DOHH2 (cell line): ENCODE results near the gene MYO5C.

Experiments
- CTCF ChIP-seq: fragments of 200-600 bp; sonication (generic); IDR thresholded peaks from one replicate; pipeline ENCODE4 v1.5.1; 2014; ENCODE audit warnings: antibody characterized with exemption, mild to moderate bottlenecking, low read depth, low read length; ENCODE audit not compliant: poor library complexity, severe bottlenecking
- EZH2phosphoT487 ChIP-seq: fragments of 200-600 bp; sonication (generic); IDR thresholded peaks from 2 replicates; pipeline ENCODE4 v1.6.1; 2017; ENCODE audit warnings: borderline replicate concordance, mild to moderate bottlenecking, antibody characterized with exemption, low read length, moderate library complexity, mixed read lengths

DNA sequence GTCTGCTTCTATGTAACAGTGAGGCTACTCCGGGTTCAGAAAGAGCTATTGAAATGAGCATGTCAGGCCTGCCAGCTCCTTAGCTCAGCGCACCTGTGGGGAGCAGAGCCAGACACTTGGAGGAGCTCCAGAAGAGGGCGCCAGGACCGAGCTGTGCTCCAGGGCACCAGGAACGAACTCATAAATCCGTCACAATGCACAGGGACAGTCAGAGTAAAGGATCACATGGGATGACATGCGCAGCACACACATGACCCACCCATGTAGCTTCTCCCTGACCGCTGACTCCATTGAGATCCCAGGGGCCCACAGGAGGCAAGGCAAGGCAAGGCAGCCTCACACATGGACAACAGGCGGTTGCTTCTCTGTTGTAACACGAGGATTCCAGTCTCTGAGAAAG is 78.4 kb downstream of the MYO5C start:
- TF ChIP-seq CTCF (peak; percentile 94), EZH2phosphoT487 (no peak)
